ENCODE results near the gene KIF3A. TPM values are rescaled to one million over a fixed set of nuclear protein-coding genes. Genes with fewer than 3 reads are reported as not detected.

Gene KIF3A
- total RNA-seq, 1 donor from 2014 or later = 27.4 TPM

DNA sequence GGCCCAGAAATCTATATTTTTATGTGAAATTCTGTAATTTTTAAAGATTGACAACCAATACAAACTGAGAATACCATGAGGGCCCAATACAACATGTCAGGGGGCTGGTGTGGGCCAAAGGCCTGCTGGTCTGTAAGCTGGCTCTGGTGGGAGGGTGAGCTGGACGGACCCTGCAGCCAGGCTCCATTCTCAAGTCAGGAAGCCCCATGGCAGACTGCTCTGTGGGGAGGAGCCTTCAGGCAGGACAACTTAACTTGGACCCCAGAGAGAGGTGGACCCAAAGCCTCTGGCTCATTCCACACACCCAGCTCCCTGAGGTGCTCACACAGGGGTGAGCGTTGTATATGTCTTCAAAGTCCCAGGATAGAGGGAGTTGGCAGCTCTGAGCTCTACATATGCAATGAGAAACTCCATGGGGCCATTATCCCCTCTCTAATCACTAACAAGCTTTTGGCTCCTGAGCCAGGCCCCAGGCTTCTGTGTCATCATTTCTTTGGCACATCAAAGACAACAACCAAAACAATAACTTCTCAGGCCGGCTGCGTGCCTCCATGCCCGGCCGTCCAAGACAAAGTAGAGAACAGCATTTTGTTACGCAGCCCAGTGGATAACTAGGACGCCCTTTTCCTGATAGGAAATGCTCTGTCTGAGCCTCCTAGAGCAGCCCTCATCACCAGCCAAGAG, 33.3 kb upstream of the KIF3A start:
- H3K9me3 Mint-ChIP-seq = no peaks in the 10 kb centered on the region
- no peaks in the 10 kb centered on the region for H3K36me3 Mint-ChIP-seq
- DNase-seq (ENCODE audit: low spot score in 2 of 2, unreplicated experiment in 2 of 2) = no peak
- peaks cover 24% of the 10 kb centered on the region for H3K4me1 Mint-ChIP-seq
- no peak overlapping the region for H3K4me3 Mint-ChIP-seq
- TF ChIP-seq, protein P1, sequence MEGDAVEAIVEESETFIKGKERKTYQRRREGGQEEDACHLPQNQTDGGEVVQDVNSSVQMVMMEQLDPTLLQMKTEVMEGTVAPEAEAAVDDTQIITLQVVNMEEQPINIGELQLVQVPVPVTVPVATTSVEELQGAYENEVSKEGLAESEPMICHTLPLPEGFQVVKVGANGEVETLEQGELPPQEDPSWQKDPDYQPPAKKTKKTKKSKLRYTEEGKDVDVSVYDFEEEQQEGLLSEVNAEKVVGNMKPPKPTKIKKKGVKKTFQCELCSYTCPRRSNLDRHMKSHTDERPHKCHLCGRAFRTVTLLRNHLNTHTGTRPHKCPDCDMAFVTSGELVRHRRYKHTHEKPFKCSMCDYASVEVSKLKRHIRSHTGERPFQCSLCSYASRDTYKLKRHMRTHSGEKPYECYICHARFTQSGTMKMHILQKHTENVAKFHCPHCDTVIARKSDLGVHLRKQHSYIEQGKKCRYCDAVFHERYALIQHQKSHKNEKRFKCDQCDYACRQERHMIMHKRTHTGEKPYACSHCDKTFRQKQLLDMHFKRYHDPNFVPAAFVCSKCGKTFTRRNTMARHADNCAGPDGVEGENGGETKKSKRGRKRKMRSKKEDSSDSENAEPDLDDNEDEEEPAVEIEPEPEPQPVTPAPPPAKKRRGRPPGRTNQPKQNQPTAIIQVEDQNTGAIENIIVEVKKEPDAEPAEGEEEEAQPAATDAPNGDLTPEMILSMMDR (IDR thresholded peaks at IDR 0.05; ENCODE audit: unreplicated experiment) = no peak
- peak overlapping the region; percentile 4 for H3K27ac Mint-ChIP-seq
- H3K27me3 Mint-ChIP-seq (ENCODE audit: low read depth) = no peaks in the 10 kb centered on the region

DNA sequence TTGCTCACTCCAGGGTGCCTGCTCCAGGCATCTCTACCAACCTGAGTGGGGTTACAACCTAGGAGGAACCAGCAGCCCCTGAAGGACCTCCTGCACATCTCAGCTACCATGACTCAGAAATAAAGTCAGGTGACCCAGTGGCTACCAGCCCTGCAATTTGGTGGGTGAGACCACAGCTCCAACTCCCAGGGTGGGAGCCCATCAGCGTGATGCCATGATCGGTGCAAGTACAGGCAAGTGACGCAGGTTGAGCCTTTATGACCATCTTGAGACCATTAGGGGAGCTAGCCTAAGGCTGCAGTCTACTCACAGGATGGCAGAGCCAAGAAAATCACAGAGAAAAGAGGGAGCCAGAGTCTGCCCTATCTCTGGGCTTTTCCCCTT, 31.1 kb upstream of the KIF3A start:
- H3K4me3 Mint-ChIP-seq = no peak overlapping the region
- H3K4me1 Mint-ChIP-seq = peaks cover 5% of the 10 kb centered on the region
- H3K27ac Mint-ChIP-seq = no peak overlapping the region
- peaks cover 2% of the 10 kb centered on the region for H3K36me3 Mint-ChIP-seq
- TF ChIP-seq, protein P1 (IDR thresholded peaks at IDR 0.05; ENCODE audit: unreplicated experiment) = no peak
- H3K9me3 Mint-ChIP-seq = no peaks in the 10 kb centered on the region
- H3K27me3 Mint-ChIP-seq (ENCODE audit: low read depth) = no peaks in the 10 kb centered on the region
- no peak for DNase-seq (ENCODE audit: low spot score in 2 of 2, unreplicated experiment in 2 of 2)

DNA sequence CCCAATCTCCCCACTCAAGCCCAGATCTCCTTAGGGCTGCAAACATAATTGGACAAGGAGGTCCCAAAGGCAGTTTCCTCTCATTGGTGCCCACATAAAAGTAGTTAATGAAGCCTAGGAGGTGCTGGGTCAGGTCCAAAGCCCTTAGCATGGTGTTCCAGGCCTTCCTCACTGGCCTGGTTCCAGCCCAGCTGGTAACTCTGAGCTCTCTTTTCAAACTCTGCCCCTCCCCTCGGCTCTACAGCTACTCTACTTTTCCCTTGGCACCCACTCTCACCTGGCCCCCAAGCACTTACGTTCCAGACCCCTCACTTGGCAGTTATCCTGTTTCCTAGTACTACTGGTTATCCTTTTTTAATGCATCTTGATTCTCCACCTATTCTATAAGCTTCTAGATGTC, 29.8 kb upstream of the KIF3A start:
- Mint-ChIP-seq H3K9me3 (no peaks in the 10 kb centered on the region), H3K4me3 (no peak overlapping the region), H3K27me3 (ENCODE audit: low read depth) (no peaks in the 10 kb centered on the region), H3K27ac (no peak overlapping the region), H3K4me1 (peaks cover 2% of the 10 kb centered on the region), H3K36me3 (peaks cover 11% of the 10 kb centered on the region)
- TF ChIP-seq, protein P1 (IDR thresholded peaks at IDR 0.05; ENCODE audit: unreplicated experiment) = no peak
- no peak for DNase-seq (ENCODE audit: low spot score in 2 of 2, unreplicated experiment in 2 of 2)

DNA sequence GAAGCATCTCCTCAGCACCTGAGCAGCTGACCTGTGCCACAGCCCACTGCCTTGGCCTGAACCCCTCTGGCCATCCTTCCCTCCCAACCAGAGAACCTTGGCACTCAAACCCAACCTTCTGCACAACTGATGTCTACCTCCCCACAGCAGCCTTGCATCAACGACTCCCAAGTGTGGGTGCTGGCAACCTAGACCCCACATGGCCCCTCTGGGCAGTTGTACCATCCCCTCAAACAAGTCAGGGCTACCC, 29.4 kb upstream of the KIF3A start:
- Mint-ChIP-seq H3K9me3 (no peaks in the 10 kb centered on the region), H3K4me1 (no peaks in the 10 kb centered on the region), H3K27ac (no peak overlapping the region), H3K27me3 (ENCODE audit: low read depth) (no peaks in the 10 kb centered on the region), H3K36me3 (peaks cover 11% of the 10 kb centered on the region), H3K4me3 (no peak overlapping the region)
- DNase-seq (ENCODE audit: low spot score in 2 of 2, unreplicated experiment in 2 of 2) = no peak
- TF ChIP-seq, protein P1 (IDR thresholded peaks at IDR 0.05; ENCODE audit: unreplicated experiment) = no peak

DNA sequence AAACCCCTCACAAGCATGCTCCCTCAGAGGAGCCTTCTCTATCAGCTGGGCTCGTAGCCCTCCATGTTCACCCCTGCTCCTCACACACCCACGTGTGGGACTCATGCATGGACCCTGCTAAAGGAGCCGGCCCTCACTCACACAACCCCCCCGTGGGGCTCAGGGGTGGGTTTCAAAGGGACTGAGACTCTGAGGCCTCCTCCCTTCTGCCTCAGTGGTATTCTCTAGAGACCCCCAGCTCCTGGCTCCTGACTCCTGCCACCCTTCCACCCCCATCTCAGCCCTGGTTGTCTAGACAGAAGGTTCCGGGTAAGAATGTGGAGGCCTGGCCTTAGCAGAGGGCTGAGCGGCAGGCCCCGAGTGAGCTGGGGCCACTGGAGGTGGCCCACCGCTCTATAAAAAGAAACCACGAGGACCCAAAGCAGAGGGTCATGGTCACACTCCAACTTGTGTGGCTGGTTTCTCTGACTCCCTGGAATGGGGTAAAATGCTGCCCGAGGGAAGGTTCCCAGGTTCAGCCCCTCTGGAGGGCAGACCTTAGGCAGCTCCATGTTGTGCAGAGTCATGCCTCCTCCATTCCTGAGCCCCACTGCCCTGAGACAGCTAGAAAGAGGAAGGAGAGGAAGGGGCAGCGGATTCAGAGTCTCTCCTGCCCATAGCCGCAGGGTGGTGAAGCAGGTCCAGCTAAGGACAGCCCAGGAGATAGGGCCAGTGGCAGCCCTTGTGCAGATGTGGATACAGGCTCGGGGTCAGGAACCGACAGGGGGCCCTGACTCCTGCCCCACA, 28.9 kb upstream of the KIF3A start:
- Mint-ChIP-seq H3K4me3 (no peak overlapping the region), H3K27me3 (ENCODE audit: low read depth) (no peaks in the 10 kb centered on the region), H3K4me1 (no peaks in the 10 kb centered on the region), H3K36me3 (peaks cover 14% of the 10 kb centered on the region), H3K9me3 (no peaks in the 10 kb centered on the region), H3K27ac (no peak overlapping the region)
- TF ChIP-seq, protein P1 (IDR thresholded peaks at IDR 0.05; ENCODE audit: unreplicated experiment) = no peak
- DNase-seq (ENCODE audit: low spot score in 2 of 2, unreplicated experiment in 2 of 2) = no peak
